Measurements from ENCODE around the gene HINT2.

- TF ChIP-seq CTCF (IDR thresholded peaks at IDR 0.05; ENCODE audit: low read depth, low read length) (no peak), EZH2phosphoT487 (IDR thresholded peaks at IDR 0.05; ENCODE audit: low read depth) (no peak)
Observed at GRCh38 chr9:35793461-35793860, 21.4 kb downstream of the HINT2 start.

All from OCI-LY3 (cell line).